Glutamatergic neuron (in vitro differentiated cells): Measurements from ENCODE around the gene TMEM30B. TPM values are rescaled to one million over a fixed set of nuclear protein-coding genes. Genes with fewer than 3 reads are reported as not detected.

ENCODE experiments used
- DNase-seq: peaks from one replicate; pipeline ENCODE4 v3.0.0; 2022
- H3K27ac Mint-ChIP-seq: one replicate; pipeline ENCODE4 v1.8.0; 2020; ENCODE audit warnings: mild to moderate bottlenecking, mixed read lengths, inconsistent platforms; ENCODE audit not compliant: unreplicated experiment
- H3K27me3 Mint-ChIP-seq: one replicate; pipeline ENCODE4 v1.8.0; 2020; ENCODE audit warnings: mild to moderate bottlenecking, moderate library complexity, mixed read lengths, inconsistent platforms; ENCODE audit not compliant: unreplicated experiment
- H3K36me3 Mint-ChIP-seq: one replicate; pipeline ENCODE4 v1.8.0; 2020; ENCODE audit warnings: mild to moderate bottlenecking, mixed read lengths, inconsistent platforms; ENCODE audit not compliant: unreplicated experiment
- H3K4me1 Mint-ChIP-seq: one replicate; pipeline ENCODE4 v1.8.0; 2020; ENCODE audit warnings: mild to moderate bottlenecking, low read depth, mixed read lengths, inconsistent platforms; ENCODE audit not compliant: unreplicated experiment
- H3K4me3 Mint-ChIP-seq: one replicate; pipeline ENCODE4 v1.8.0; 2020; ENCODE audit warnings: mild to moderate bottlenecking, mixed read lengths, inconsistent platforms; ENCODE audit not compliant: unreplicated experiment
- H3K9me3 Mint-ChIP-seq: one replicate; pipeline ENCODE4 v1.8.0; 2020; ENCODE audit warnings: mild to moderate bottlenecking, moderate library complexity, mixed read lengths, inconsistent platforms; ENCODE audit not compliant: unreplicated experiment
- CTCF ChIP-seq: fragments of 200-600 bp; sonication (generic); IDR thresholded peaks from one replicate; pipeline ENCODE4 v1.5.0; 2021; ENCODE audit not compliant: partially characterized antibody, unreplicated experiment
- total RNA-seq: library from RNA; stranded (reverse); fragmentation: NEBNext Ultra II Directional; extraction: Animal tissue kit (Norgen Biotek cat#: 25700); gene quantifications from one replicate; pipeline ENCODE4 v1.2.1, GENCODE V29; 2021; ENCODE audit not compliant: unreplicated experiment

Gene TMEM30B
- total RNA-seq, 1 donor from 2014 or later, result not detected

- Mint-ChIP-seq H3K27me3 (no peaks in the 10 kb centered on the region), H3K4me3 (no peak overlapping the region), H3K36me3 (no peaks in the 10 kb centered on the region)
These were observed 17.0 kb downstream of the TMEM30B start for GRCh38 chr14:61264010-61264571.

GRCh38 chr14:61262082-61262481 lies 19.1 kb downstream of the TMEM30B start:
- no peak overlapping the region for H3K4me3 Mint-ChIP-seq
- H3K4me1 Mint-ChIP-seq, result peaks cover 17% of the 10 kb centered on the region
- H3K27me3 Mint-ChIP-seq, result no peaks in the 10 kb centered on the region
- H3K27ac Mint-ChIP-seq, result no peak overlapping the region
- no peak for TF ChIP-seq CTCF
- no peaks in the 10 kb centered on the region for H3K9me3 Mint-ChIP-seq
- no peak for DNase-seq
- H3K36me3 Mint-ChIP-seq, result no peaks in the 10 kb centered on the region

More at GRCh38 chr14:61264010-61264571, 17.0 kb downstream of the TMEM30B start:
- no peak for DNase-seq
- TF ChIP-seq CTCF, result no peak
- H3K9me3 Mint-ChIP-seq, result no peaks in the 10 kb centered on the region
- peaks cover 4% of the 10 kb centered on the region for H3K4me1 Mint-ChIP-seq
- no peak overlapping the region for H3K27ac Mint-ChIP-seq

- H3K27me3 Mint-ChIP-seq, result no peaks in the 10 kb centered on the region
- H3K36me3 Mint-ChIP-seq, result no peaks in the 10 kb centered on the region
- peaks cover 2% of the 10 kb centered on the region for H3K9me3 Mint-ChIP-seq
- no peak for TF ChIP-seq CTCF
- H3K4me1 Mint-ChIP-seq, result peaks cover 26% of the 10 kb centered on the region
- H3K27ac Mint-ChIP-seq, result no peak overlapping the region
- no peak overlapping the region for H3K4me3 Mint-ChIP-seq
- DNase-seq, result no peak
These were observed 20.0 kb downstream of the TMEM30B start for GRCh38 chr14:61260939-61261776.

GRCh38 chr14:61258985-61259384 lies 22.2 kb downstream of the TMEM30B start:
- Mint-ChIP-seq H3K4me1 (peaks cover 36% of the 10 kb centered on the region), H3K36me3 (no peaks in the 10 kb centered on the region), H3K4me3 (peak overlapping the region; percentile 6), H3K9me3 (peaks cover 2% of the 10 kb centered on the region), H3K27ac (no peak overlapping the region), H3K27me3 (no peaks in the 10 kb centered on the region)
- DNase-seq, result no peak
- TF ChIP-seq CTCF, result no peak
